SK-N-SH (cell line): Measurements from ENCODE around the gene MTF2. TPM values are rescaled to one million over a fixed set of nuclear protein-coding genes. Genes with fewer than 3 reads are reported as not detected.
A peak's percentile ranks its signal among the peaks of the same experiment; 100 is the strongest.

Source experiments
- CTCF ChIA-PET: fragments of 300-600, 350-600 bp; formaldehyde crosslinking; extraction: SDS; loops from one replicate; lab custom pipeline; 2021; lab: Yijun Ruan, JAX
- POLR2A ChIA-PET: fragments of 350-600 bp; sonication (Branson Sonifier 250); formaldehyde crosslinking; extraction: SDS; loops from one replicate; lab custom pipeline; 2020; ENCODE audit warnings: antibody characterized with exemption, inconsistent platforms; lab: Yijun Ruan, JAX
- DNase-seq: peaks from one replicate; pipeline ENCODE4 v3.0.0; 2012
- H2AFZ ChIP-seq: fragments of 200-600 bp; sonication (generic); 2 replicates; pipeline ENCODE4 v1.8.1; 2016; ENCODE audit warnings: antibody characterized with exemption, mild to moderate bottlenecking, low read depth
- H3F3A ChIP-seq: fragments of 200-600 bp; sonication (generic); replicated peaks from 2 replicates; pipeline ENCODE3; 2016; ENCODE audit warnings: antibody characterized with exemption, mild to moderate bottlenecking; ENCODE audit not compliant: insufficient read depth
- H3K27ac ChIP-seq, 2 experiments: fragments of 200-500 bp in 1 of 2; fragments of 200-600 bp in 1 of 2; sonication (Bioruptor generic) in 1 of 2; sonication (generic), shearing (Covaris generic) in 1 of 2; 2 replicates each; pipeline versions ENCODE4 v1.5.1 to v1.6.1; 2014 to 2016; ENCODE audit warnings: low read depth in 2 of 2, inconsistent platforms in 1 of 2, low read length in 1 of 2, mild to moderate bottlenecking in 1 of 2, mixed read lengths in 1 of 2
- H3K27me3 ChIP-seq: fragments of 200-600 bp; sonication (generic), shearing (Covaris generic); 2 replicates; pipeline ENCODE4 v1.6.1; 2016; ENCODE audit warnings: mixed run types; ENCODE audit not compliant: insufficient read depth
- H3K36me3 ChIP-seq, 2 experiments: fragments of 200-500 bp in 1 of 2; fragments of 200-600 bp in 1 of 2; sonication (Bioruptor generic) in 1 of 2; sonication (generic) in 1 of 2; replicated peaks in 1 of 2; 2 replicates each; pipeline versions ENCODE3 to v1.5.1; 2014 to 2016; ENCODE audit warnings: low read length in 1 of 2, mild to moderate bottlenecking in 1 of 2; ENCODE audit not compliant: insufficient read depth in 2 of 2, control insufficient read depth in 1 of 2
- H3K4me1 ChIP-seq, 2 experiments: fragments of 200-500 bp in 1 of 2; fragments of 200-600 bp in 1 of 2; sonication (Bioruptor generic) in 1 of 2; sonication (generic), shearing (Covaris generic) in 1 of 2; 2 replicates each; pipeline versions ENCODE4 v1.5.1 to v1.6.1; 2014 to 2016; ENCODE audit warnings: low read depth in 1 of 2, low read length in 1 of 2, mixed run types in 1 of 2; ENCODE audit not compliant: insufficient read depth in 2 of 2, control insufficient read depth in 1 of 2
- H3K4me2 ChIP-seq: fragments of 200-600 bp; sonication (generic), shearing (Covaris generic); 2 replicates; pipeline ENCODE4 v1.6.1; 2017; ENCODE audit warnings: mixed run types
- H3K4me3 ChIP-seq, 2 experiments: fragments of 200-500 bp in 1 of 2; fragments of 200-600 bp in 1 of 2; sonication (Bioruptor generic) in 1 of 2; sonication (generic), shearing (Covaris generic) in 1 of 2; 2 replicates each; pipeline versions ENCODE4 v1.5.1 to v1.8.1; 2014 to 2016; ENCODE audit warnings: low read depth in 2 of 2, inconsistent platforms in 1 of 2, low read length in 1 of 2, mild to moderate bottlenecking in 1 of 2, mixed read lengths in 1 of 2, moderate library complexity in 1 of 2
- H3K79me2 ChIP-seq: fragments of 200-600 bp; sonication (generic); 2 replicates; pipeline ENCODE4 v1.8.1; 2017; ENCODE audit warnings: mild to moderate bottlenecking; ENCODE audit not compliant: insufficient read depth
- H3K9ac ChIP-seq: fragments of 200-600 bp; sonication (generic); 2 replicates; pipeline ENCODE4 v1.6.1; 2017; ENCODE audit warnings: mixed run types
- H3K9me2 ChIP-seq: fragments of 200-600 bp; sonication (generic); 2 replicates; pipeline ENCODE4 v1.6.1; 2017; ENCODE audit warnings: mixed run types
- H3K9me3 ChIP-seq: fragments of 200-600 bp; sonication (generic); 2 replicates; pipeline ENCODE4 v1.6.1; 2017; ENCODE audit warnings: mixed run types, mild to moderate bottlenecking, moderate library complexity
- H4K20me1 ChIP-seq: fragments of 200-600 bp; sonication (generic); 2 replicates; pipeline ENCODE4 v1.6.1; 2017; ENCODE audit warnings: mild to moderate bottlenecking, mixed run types; ENCODE audit not compliant: insufficient read depth
- CHD2 ChIP-seq: fragments of 150-350 bp; IDR thresholded peaks from 2 replicates; pipeline ENCODE4 v1.6.1; 2018; ENCODE audit warnings: low read length; ENCODE audit not compliant: partially characterized antibody
- ELF1 ChIP-seq: IDR thresholded peaks from 2 replicates; pipeline ENCODE4 v1.4.0; 2012
- EZH2phosphoT487 ChIP-seq: fragments of 200-600 bp; sonication (generic); IDR thresholded peaks from 2 replicates; pipeline ENCODE4 v1.6.1; 2017; ENCODE audit warnings: low read depth, mixed run types, mild to moderate bottlenecking, antibody characterized with exemption, moderate library complexity, borderline replicate concordance
- FOSL2 ChIP-seq: IDR thresholded peaks from 2 replicates; pipeline ENCODE4 v1.4.0; 2012; ENCODE audit warnings: low read depth, mild to moderate bottlenecking, moderate library complexity, borderline replicate concordance
- FOXJ3 ChIP-seq: sonication (generic); formaldehyde crosslinking; IDR thresholded peaks from 2 replicates; pipeline ENCODE4 v1.5.1; 2020; ENCODE audit warnings: mild to moderate bottlenecking, missing genetic modification reagents
- FOXM1 ChIP-seq: IDR thresholded peaks from 2 replicates; pipeline ENCODE4 v1.4.0; 2012; ENCODE audit warnings: low read depth, mild to moderate bottlenecking
- GATA2 ChIP-seq: sonication (generic); formaldehyde crosslinking; IDR thresholded peaks from 2 replicates; pipeline ENCODE4 v1.5.0; 2020; ENCODE audit warnings: mild to moderate bottlenecking, missing genetic modification reagents
- IRF3 ChIP-seq: fragments of 150-350 bp; IDR thresholded peaks from 2 replicates; pipeline ENCODE4 v1.6.1; 2016; ENCODE audit warnings: mild to moderate bottlenecking, low read depth, low read length
- MAX ChIP-seq: IDR thresholded peaks from 2 replicates; pipeline ENCODE4 v1.4.0; 2012; ENCODE audit warnings: low read depth
- MEF2A ChIP-seq: IDR thresholded peaks from 2 replicates; pipeline ENCODE4 v1.4.0; 2012; ENCODE audit warnings: low read depth, borderline replicate concordance
- NRF1 ChIP-seq: IDR thresholded peaks from 2 replicates; pipeline ENCODE4 v1.6.1; 2012; ENCODE audit warnings: low read depth, mild to moderate bottlenecking, low read length
- POLR2AphosphoS5 ChIP-seq: IDR thresholded peaks from 2 replicates; pipeline ENCODE4 v1.6.1; 2012; ENCODE audit warnings: low read depth, low read length
- RAD21 ChIP-seq: IDR thresholded peaks from 2 replicates; pipeline ENCODE4 v1.6.1; 2012; ENCODE audit warnings: mild to moderate bottlenecking, low read length
- REST ChIP-seq: IDR thresholded peaks from 2 replicates; pipeline ENCODE4 v1.6.1; 2012; ENCODE audit warnings: mild to moderate bottlenecking, low read depth, low read length, moderate library complexity
- RXRA ChIP-seq: IDR thresholded peaks from 2 replicates; pipeline ENCODE4 v1.4.0; 2012; ENCODE audit warnings: low read depth, mild to moderate bottlenecking, borderline replicate concordance
- TCF12 ChIP-seq: IDR thresholded peaks from 2 replicates; pipeline ENCODE4 v1.4.0; 2012
- YY1 ChIP-seq: IDR thresholded peaks from 2 replicates; pipeline ENCODE4 v1.4.0; 2012; ENCODE audit warnings: low read depth, mild to moderate bottlenecking
- WGBS: methylation state at CpG from one replicate; pipeline ENCODE4 v1.1.6; 2017; ENCODE audit warnings: low lambda C conversion rate; 5-methylcytosine and 5-hydroxymethylcytosine counted together
- polyA plus RNA-seq, 3 experiments: library from polyadenylated mRNA; depleted of rRNA; stranded (reverse); fragments of >200 nt; gene quantifications; 2 replicates each; pipeline ENCODE4 v1.2.3, GENCODE V29; 2012

MTF2 gene
- polyA plus RNA-seq, 1 of the 3 experiments (the other 2 are of a cell fraction) = 11.9 TPM

GRCh38 chr1:93047618-93048017 lies 31.5 kb upstream of the MTF2 start:
- no peak overlapping the region for H3K27ac ChIP-seq
- POLR2A ChIA-PET = no interaction called here

GRCh38 chr1:93051961-93052360 lies 27.1 kb upstream of the MTF2 start:
- Histone ChIP-seq H3K36me3 (no peaks in the 10 kb centered on the region), H2AFZ (no peak overlapping the region), H3K79me2 (no peaks in the 10 kb centered on the region), H3F3A (no peaks in the 10 kb centered on the region), H3K4me2 (no peak overlapping the region), H3K4me3 (no peak overlapping the region), H4K20me1 (no peaks in the 10 kb centered on the region), H3K4me1 (no peaks in the 10 kb centered on the region), H3K9ac (no peak overlapping the region), H3K9me2 (no peaks in the 10 kb centered on the region), H3K27ac (no peak overlapping the region), H3K9me3 (no peaks in the 10 kb centered on the region), H3K27me3 (no peaks in the 10 kb centered on the region)
- no peak for DNase-seq
- ChIA-PET POLR2A (no interaction called here), CTCF (no interaction called here)
- 67% methylated on average over 1 of the region's 1 CpG for WGBS
- TF ChIP-seq MAX (no peak), YY1 (no peak)

More at GRCh38 chr1:93047618-93048017, 31.5 kb upstream of the MTF2 start:
- CTCF ChIA-PET = interaction anchor here (0.6 to 1.4 kb wide), 2 partner anchors 14 to 32 kb away, joined by 3 to 5 read pairs; partner anchors contain the start of gene MTF2
- DNase-seq = no peak
- TF ChIP-seq GATA2 (CRISPR knock-in tag) (no peak), MEF2A (no peak), FOXM1 (no peak), POLR2AphosphoS5 (no peak), EZH2phosphoT487 (no peak), FOXJ3 (CRISPR knock-in tag) (no peak), TCF12 (no peak), IRF3 (no peak), CHD2 (no peak), ELF1 (no peak)
- 62% methylated on average over 3 of the region's 3 CpGs for WGBS
- Histone ChIP-seq H3K4me2 (no peak overlapping the region), H3K27me3 (no peaks in the 10 kb centered on the region), H4K20me1 (no peaks in the 10 kb centered on the region), H3K36me3 (no peaks in the 10 kb centered on the region), H3K79me2 (no peaks in the 10 kb centered on the region), H3K9me3 (no peaks in the 10 kb centered on the region), H2AFZ (no peak overlapping the region), H3K9ac (no peak overlapping the region), H3K4me1 (no peaks in the 10 kb centered on the region), H3F3A (no peaks in the 10 kb centered on the region), H3K4me3 (no peak overlapping the region), H3K9me2 (no peaks in the 10 kb centered on the region)

- H3K4me2 ChIP-seq = no peak overlapping the region
- TF ChIP-seq RAD21 (no peak), FOSL2 (no peak), REST (peak; percentile 96), NRF1 (no peak), GATA2 (CRISPR knock-in tag) (no peak), ELF1 (no peak), YY1 (no peak), RXRA (no peak)
- no peak overlapping the region for H3K4me3 ChIP-seq
- 65% methylated on average over 4 of the region's 4 CpGs for WGBS
- H3K4me1 ChIP-seq = no peaks in the 10 kb centered on the region
- H2AFZ ChIP-seq = no peak overlapping the region
- no peaks in the 10 kb centered on the region for H4K20me1 ChIP-seq
- ChIA-PET CTCF (interaction anchor here (1.0 to 1.8 kb wide), 2 partner anchors 13 to 63 kb away, joined by 3 to 4 read pairs; no protein-coding TSS in a partner anchor), POLR2A (no interaction called here)
- no peaks in the 10 kb centered on the region for H3F3A ChIP-seq
- no peak overlapping the region for H3K27ac ChIP-seq
- DNase-seq = no peak
- H3K9ac ChIP-seq = no peak overlapping the region
- H3K9me2 ChIP-seq = no peaks in the 10 kb centered on the region
- H3K27me3 ChIP-seq = no peaks in the 10 kb centered on the region; the same call in 1 of the 2 replicates
- H3K36me3 ChIP-seq = no peaks in the 10 kb centered on the region
- H3K9me3 ChIP-seq = no peaks in the 10 kb centered on the region
- no peaks in the 10 kb centered on the region for H3K79me2 ChIP-seq
Measured at GRCh38 chr1:93056214-93056613, 22.9 kb upstream of the MTF2 start.
